Gastrocnemius medialis (tissue), 4 donors: Measurements from ENCODE around the gene HIRIP3.

Experiments
- POLR2A ChIP-seq, 2 donors: fragments of 450-650 bp; IDR thresholded peaks; one replicate each; pipeline ENCODE4 v1.6.1; 2017; ENCODE audit warnings: antibody characterized with exemption in 2 of 2, mild to moderate bottlenecking in 2 of 2, moderate library complexity in 2 of 2
- TF ChIP-seq, protein P1 (sequence below), 5 experiments: fragments of 450-650 bp in 3 of 5; fragments of 200-600 bp in 2 of 5; sonication (generic) in 2 of 5; IDR thresholded peaks in 4 of 5; conservative IDR thresholded peaks in 1 of 5; 1 replicate in 4 of 5; 2 replicates in 1 of 5; pipeline ENCODE4 v1.5.1; 2016 to 2019; ENCODE audit warnings: antibody characterized with exemption in 5 of 5, mild to moderate bottlenecking in 3 of 5, moderate library complexity in 3 of 5

DNA sequence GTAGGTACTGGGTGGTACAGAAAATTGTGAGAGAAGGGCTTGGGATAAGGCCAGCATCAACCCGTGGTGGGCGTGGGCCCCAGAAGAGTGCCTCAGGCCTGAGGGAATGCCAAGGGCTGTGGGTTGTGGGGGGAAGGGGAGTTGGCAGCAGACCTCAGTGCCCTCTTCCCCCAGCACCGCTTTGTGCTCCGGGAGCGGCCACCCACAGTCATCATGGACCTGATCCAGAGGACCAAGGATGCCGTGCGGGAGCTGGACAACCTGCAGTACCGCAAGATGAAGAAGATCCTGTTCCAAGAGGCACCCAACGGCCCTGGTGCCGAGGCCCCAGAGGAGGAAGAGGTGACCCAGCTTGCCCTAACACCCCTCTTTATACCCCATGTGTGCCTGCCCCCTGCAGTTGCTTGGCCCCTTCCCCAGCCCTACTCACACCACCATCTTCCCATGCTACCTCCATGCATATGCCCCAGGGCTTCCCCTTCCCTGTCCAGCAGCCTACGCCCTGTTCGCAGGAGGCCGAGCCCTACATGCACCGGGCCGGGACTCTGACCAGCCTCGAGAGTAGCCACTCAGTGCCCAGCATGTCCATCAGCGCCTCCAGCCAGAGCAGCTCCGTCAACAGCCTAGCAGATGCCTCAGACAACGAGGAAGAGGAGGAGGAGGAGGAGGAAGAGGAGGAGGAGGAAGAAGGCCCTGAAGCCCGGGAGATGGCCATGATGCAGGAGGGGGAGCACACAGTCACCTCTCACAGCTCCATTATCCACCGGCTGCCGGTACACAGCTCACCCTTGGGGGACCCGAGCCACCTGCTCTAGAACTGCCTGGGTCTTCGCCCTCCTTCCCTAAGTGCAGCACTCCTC is 12.6 kb downstream of the HIRIP3 start:
- TF ChIP-seq, protein P1, sequence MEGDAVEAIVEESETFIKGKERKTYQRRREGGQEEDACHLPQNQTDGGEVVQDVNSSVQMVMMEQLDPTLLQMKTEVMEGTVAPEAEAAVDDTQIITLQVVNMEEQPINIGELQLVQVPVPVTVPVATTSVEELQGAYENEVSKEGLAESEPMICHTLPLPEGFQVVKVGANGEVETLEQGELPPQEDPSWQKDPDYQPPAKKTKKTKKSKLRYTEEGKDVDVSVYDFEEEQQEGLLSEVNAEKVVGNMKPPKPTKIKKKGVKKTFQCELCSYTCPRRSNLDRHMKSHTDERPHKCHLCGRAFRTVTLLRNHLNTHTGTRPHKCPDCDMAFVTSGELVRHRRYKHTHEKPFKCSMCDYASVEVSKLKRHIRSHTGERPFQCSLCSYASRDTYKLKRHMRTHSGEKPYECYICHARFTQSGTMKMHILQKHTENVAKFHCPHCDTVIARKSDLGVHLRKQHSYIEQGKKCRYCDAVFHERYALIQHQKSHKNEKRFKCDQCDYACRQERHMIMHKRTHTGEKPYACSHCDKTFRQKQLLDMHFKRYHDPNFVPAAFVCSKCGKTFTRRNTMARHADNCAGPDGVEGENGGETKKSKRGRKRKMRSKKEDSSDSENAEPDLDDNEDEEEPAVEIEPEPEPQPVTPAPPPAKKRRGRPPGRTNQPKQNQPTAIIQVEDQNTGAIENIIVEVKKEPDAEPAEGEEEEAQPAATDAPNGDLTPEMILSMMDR (IDR thresholded peaks at IDR 0.05 in 4 of 5, conservative IDR thresholded peaks at IDR 0.05 in 1 of 5): no peak
- TF ChIP-seq POLR2A (IDR thresholded peaks at IDR 0.05): no peak
